Stomach (tissue), 4 donors: ENCODE data around the gene CYP2W1.

ENCODE experiments used
- CTCF ChIP-seq, 7 experiments: fragments of 450-650 bp in 4 of 7; fragments of 200-600 bp in 3 of 7; sonication (generic) in 3 of 7; IDR thresholded peaks; one replicate each; pipeline ENCODE4 v1.5.1; 2016 to 2019; ENCODE audit warnings: antibody characterized with exemption in 7 of 7, control low read depth in 2 of 7, mild to moderate bottlenecking in 1 of 7
- EP300 ChIP-seq: sonication (generic); formaldehyde crosslinking; IDR thresholded peaks from one replicate; pipeline ENCODE4 v1.6.1; 2017; ENCODE audit warnings: antibody characterized with exemption
- POLR2A ChIP-seq, 4 donors: fragments of 450-650 bp; IDR thresholded peaks; one replicate each; pipeline ENCODE4 v1.6.1; 2016; ENCODE audit warnings: antibody characterized with exemption in 4 of 4, control low read depth in 2 of 4, mild to moderate bottlenecking in 1 of 4, moderate library complexity in 1 of 4
- POLR2AphosphoS5 ChIP-seq, 3 donors: sonication (generic); formaldehyde crosslinking; IDR thresholded peaks; one replicate each; pipeline ENCODE4 v1.6.1; 2016; ENCODE audit warnings: antibody characterized with exemption in 3 of 3

GRCh38 chr7:962401-963081, 20.4 kb upstream of the CYP2W1 start:
- no peak for TF ChIP-seq EP300
- TF ChIP-seq POLR2A (IDR thresholded peaks at IDR 0.05): no peak
- TF ChIP-seq CTCF (IDR thresholded peaks at IDR 0.05): no peak
- no peak for TF ChIP-seq POLR2AphosphoS5 (IDR thresholded peaks at IDR 0.05)
